Measurements from ENCODE around the gene ARHGAP10. TPM values are rescaled to one million over a fixed set of nuclear protein-coding genes. Genes with fewer than 3 reads are reported as not detected.

Gene ARHGAP10
- total RNA-seq, 2 donors from 2014 or later: 23.9 to 28.7 TPM

DNA sequence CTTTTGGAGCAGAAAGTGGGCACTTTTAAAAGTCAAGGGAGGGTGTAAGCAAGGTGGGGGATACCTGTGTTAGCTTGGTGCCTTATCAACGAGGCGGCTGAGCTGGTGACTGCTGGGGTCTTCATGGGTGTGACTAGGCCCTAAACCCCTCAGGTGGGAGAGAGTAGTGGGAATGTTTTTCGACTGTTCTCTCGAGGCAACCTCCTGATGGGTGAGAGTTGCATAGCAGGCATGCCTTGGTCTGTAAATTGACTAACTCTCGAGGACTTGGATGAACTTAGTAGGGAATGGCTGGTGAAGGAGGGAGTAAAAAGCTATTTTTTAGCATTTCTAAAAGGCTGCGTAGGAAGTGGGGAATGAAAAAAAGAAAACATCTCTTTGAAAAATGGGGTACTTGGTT, 80.0 kb downstream of the ARHGAP10 start:
- intact Hi-C loops (cut with DNase I): no loop called here
- H3K27ac ChIP-seq: no peak overlapping the region
- WGBS, 2 donors: 91 to 94% methylated on average over 6 of the region's 6 CpGs
- DNase-seq (no peak), ATAC-seq (no peak)
- no peaks in the 10 kb centered on the region for H3K36me3 ChIP-seq (replicated peaks in 1 of 2; ENCODE audit: insufficient read depth in 1 of 2, low read depth in 2 of 2)
- H3K4me3 ChIP-seq: no peak overlapping the region
- no peaks in the 10 kb centered on the region for H3K27me3 ChIP-seq
- TF ChIP-seq, protein P1, sequence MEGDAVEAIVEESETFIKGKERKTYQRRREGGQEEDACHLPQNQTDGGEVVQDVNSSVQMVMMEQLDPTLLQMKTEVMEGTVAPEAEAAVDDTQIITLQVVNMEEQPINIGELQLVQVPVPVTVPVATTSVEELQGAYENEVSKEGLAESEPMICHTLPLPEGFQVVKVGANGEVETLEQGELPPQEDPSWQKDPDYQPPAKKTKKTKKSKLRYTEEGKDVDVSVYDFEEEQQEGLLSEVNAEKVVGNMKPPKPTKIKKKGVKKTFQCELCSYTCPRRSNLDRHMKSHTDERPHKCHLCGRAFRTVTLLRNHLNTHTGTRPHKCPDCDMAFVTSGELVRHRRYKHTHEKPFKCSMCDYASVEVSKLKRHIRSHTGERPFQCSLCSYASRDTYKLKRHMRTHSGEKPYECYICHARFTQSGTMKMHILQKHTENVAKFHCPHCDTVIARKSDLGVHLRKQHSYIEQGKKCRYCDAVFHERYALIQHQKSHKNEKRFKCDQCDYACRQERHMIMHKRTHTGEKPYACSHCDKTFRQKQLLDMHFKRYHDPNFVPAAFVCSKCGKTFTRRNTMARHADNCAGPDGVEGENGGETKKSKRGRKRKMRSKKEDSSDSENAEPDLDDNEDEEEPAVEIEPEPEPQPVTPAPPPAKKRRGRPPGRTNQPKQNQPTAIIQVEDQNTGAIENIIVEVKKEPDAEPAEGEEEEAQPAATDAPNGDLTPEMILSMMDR (IDR thresholded peaks at IDR 0.05): no peak
- no peak for TF ChIP-seq POLR2A (IDR thresholded peaks at IDR 0.05)
- no peaks in the 10 kb centered on the region for H3K9me3 ChIP-seq
- peaks cover 22% of the 10 kb centered on the region for H3K4me1 ChIP-seq

DNA sequence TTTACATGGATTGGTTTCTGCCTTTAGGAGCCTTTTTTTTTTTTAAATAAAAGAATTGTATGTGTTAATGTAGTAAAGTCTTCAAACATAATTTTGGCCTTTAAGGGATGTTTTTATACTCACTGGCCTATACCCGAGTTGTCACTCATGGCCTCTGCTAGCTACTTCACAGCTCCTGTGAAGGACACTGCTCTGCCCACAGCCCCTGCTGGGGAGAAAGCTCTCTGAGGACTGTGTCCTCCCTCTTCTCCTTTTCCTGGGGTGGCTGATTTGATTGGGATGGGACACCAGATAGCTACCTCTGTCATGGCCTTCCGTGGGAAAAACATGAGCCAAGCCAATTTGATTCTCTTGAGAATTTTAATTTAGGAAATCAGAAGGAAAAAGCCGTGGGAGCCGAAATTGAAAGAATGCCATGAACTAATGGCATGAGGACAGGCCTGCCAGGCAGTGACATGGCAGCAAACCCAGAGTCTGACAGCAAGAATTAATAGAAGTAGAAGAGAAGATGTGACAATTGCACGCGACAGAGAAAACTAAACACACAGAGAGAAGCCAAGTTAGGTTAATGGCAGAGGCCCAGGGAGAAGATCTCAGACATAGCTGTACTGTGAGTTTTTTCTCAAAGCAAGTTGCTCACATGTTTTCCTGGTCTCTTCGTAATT, 81.4 kb downstream of the ARHGAP10 start:
- ATAC-seq (no peak), DNase-seq (no peak)
- no peak for TF ChIP-seq POLR2A (IDR thresholded peaks at IDR 0.05)
- TF ChIP-seq, protein P1 (IDR thresholded peaks at IDR 0.05): no peak
- WGBS, 2 donors: 57 to 73% methylated on average over 7 of the region's 7 CpGs
- Histone ChIP-seq H3K27me3 (no peaks in the 10 kb centered on the region), H3K36me3 (replicated peaks in 1 of 2; ENCODE audit: insufficient read depth in 1 of 2, low read depth in 2 of 2) (no peaks in the 10 kb centered on the region), H3K4me3 (no peak overlapping the region), H3K4me1 (peaks cover 22% of the 10 kb centered on the region), H3K9me3 (no peaks in the 10 kb centered on the region), H3K27ac (no peak overlapping the region)
- intact Hi-C loops (cut with DNase I): no loop called here

GRCh38 chr4:147813973-147814372, 82.1 kb downstream of the ARHGAP10 start:
- TF ChIP-seq, protein P1 (IDR thresholded peaks at IDR 0.05): no peak
- no peak for TF ChIP-seq POLR2A (IDR thresholded peaks at IDR 0.05)
- Histone ChIP-seq H3K36me3 (replicated peaks in 1 of 2; ENCODE audit: insufficient read depth in 1 of 2, low read depth in 2 of 2) (no peaks in the 10 kb centered on the region), H3K4me3 (no peak overlapping the region), H3K27ac (no peak overlapping the region), H3K27me3 (no peaks in the 10 kb centered on the region), H3K9me3 (no peaks in the 10 kb centered on the region), H3K4me1 (peaks cover 22% of the 10 kb centered on the region)
- intact Hi-C loops (cut with DNase I): no loop called here
- 78 to 85% methylated on average over 6 of the region's 6 CpGs for WGBS, 2 donors
- no peak for DNase-seq
- no peak for ATAC-seq

DNA sequence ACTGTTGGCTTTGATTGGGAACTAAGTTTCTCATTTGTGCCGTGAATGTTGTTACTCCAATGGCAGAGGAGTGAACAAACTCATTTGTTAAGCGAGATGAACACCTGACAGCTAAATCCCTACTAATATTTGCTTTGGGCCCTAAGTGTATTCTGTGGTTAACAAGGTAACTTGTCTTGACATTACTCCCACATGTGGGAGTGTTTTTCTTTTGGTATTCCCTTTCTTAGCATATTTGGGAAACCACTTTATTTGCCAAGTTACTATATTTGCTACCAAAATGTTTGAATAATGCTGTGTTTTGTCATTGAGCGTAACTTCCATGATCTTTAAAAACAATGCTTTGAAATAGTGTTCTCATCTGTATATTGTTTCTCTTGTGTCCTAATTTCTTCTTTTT, 82.5 kb downstream of the ARHGAP10 start:
- 64 to 80% methylated on average over 3 of the region's 3 CpGs for WGBS, 2 donors
- no peak overlapping the region for H3K27ac ChIP-seq

More for the DNA sequence above, 82.5 kb downstream of the ARHGAP10 start:
- no peaks in the 10 kb centered on the region for H3K36me3 ChIP-seq (replicated peaks in 1 of 2; ENCODE audit: insufficient read depth in 1 of 2, low read depth in 2 of 2)
- no peaks in the 10 kb centered on the region for H3K27me3 ChIP-seq
- ATAC-seq (no peak), DNase-seq (no peak)
- no peak for TF ChIP-seq POLR2A (IDR thresholded peaks at IDR 0.05)
- TF ChIP-seq, protein P1 (IDR thresholded peaks at IDR 0.05): no peak
- intact Hi-C loops (cut with DNase I): no loop called here
- peaks cover 22% of the 10 kb centered on the region for H3K4me1 ChIP-seq
- no peak overlapping the region for H3K4me3 ChIP-seq
- H3K9me3 ChIP-seq: no peaks in the 10 kb centered on the region
